GM10266 (cell line): Measurements from ENCODE around the gene SMAD2.

Experiments used
- DNase-seq: peaks from one replicate; pipeline ENCODE4 v3.0.0; 2012; ENCODE audit errors: extremely low spot score
- TF ChIP-seq, protein P1 (sequence below): IDR thresholded peaks from 2 replicates; pipeline ENCODE4 v1.5.1; 2012; ENCODE audit warnings: mild to moderate bottlenecking, low read depth; ENCODE audit not compliant: control insufficient read depth, insufficient read depth; ENCODE audit errors: missing control alignments

Gene SMAD2

DNA sequence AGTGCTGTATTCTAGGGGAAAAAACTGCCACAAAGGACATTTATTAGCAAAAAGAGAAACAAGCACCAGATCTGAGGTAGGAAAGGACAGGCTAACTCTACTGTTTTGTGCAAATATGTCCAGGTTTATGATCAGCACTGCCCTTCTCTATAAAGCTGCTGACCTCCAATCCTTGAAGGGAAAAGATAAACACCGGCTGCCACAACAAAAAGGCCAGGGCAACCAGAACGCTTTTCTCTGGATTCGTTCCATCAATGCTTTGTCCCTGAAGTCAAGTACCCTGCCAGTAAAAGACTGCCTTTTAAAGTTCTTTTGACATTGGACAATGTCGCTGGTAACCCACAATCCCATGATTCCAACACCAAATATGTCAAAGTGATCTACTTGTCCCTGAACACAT lies 21.0 kb downstream of the SMAD2 start:
- no peak for DNase-seq
- TF ChIP-seq, protein P1, sequence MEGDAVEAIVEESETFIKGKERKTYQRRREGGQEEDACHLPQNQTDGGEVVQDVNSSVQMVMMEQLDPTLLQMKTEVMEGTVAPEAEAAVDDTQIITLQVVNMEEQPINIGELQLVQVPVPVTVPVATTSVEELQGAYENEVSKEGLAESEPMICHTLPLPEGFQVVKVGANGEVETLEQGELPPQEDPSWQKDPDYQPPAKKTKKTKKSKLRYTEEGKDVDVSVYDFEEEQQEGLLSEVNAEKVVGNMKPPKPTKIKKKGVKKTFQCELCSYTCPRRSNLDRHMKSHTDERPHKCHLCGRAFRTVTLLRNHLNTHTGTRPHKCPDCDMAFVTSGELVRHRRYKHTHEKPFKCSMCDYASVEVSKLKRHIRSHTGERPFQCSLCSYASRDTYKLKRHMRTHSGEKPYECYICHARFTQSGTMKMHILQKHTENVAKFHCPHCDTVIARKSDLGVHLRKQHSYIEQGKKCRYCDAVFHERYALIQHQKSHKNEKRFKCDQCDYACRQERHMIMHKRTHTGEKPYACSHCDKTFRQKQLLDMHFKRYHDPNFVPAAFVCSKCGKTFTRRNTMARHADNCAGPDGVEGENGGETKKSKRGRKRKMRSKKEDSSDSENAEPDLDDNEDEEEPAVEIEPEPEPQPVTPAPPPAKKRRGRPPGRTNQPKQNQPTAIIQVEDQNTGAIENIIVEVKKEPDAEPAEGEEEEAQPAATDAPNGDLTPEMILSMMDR, result no peak

GRCh38 chr18:47908592-47908991 lies 21.9 kb downstream of the SMAD2 start:
- DNase-seq, result no peak
- TF ChIP-seq, protein P1, result no peak

DNA sequence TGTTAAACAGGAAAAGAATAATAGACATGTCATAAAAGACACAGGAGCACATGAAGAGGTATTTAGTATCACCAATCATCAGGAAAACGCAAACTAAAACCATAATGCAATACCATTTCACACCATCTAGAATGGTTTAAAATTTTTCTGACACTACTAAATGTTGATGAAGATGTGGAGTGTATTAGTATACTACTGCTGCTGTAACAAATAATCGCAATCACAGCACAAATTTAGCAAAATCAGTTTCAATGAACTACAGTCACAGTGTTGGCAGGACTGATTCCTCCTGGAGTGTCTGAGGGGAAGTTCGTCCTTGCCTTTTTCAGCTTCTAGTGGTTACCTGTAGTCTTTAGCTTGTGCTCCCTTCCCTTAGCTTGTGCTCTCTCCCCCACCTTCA lies 24.1 kb downstream of the SMAD2 start:
- TF ChIP-seq, protein P1, result no peak
- DNase-seq, result no peak

GRCh38 chr18:47903809-47904208 lies 26.6 kb downstream of the SMAD2 start:
- no peak for DNase-seq
- TF ChIP-seq, protein P1, result no peak

DNA sequence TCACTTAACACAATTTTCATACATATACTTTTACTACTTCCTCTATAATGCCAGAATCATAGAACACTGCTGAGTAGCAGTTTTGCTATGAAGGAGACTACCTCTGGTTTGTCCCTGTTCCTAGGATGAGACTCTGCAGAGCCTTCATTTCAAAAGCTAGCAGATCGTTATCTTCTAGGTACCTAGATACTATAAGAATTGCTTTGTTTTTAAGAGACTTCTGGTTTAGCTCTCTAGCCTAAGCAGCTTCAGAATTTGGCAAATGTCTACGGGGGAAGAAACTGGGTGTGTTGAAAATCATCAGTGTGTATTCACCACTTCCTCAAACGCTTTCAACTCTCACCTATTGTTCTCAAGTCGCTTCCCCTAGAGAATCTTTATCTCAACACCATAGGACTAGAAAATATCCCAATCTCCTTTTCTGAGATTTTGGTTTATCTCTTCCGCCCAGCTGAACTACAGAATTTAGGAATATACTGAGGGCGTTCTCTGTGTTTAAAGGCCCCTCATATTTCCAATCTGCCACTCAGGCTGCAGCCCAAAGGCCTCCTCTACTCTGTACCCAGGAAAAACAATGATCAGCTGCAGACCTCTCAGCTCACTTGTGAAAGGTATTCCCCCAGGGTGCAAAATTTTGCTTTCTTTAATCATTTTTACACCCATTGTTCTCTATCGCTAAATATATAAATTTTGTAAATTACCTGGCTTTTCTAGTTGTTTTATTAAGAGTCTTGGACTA lies 28.7 kb downstream of the SMAD2 start:
- peak; percentile 17 for DNase-seq
- TF ChIP-seq, protein P1, result no peak

- TF ChIP-seq, protein P1, result no peak
- DNase-seq, result no peak
Observed at GRCh38 chr18:47899107-47899840, 31.2 kb downstream of the SMAD2 start.

DNA sequence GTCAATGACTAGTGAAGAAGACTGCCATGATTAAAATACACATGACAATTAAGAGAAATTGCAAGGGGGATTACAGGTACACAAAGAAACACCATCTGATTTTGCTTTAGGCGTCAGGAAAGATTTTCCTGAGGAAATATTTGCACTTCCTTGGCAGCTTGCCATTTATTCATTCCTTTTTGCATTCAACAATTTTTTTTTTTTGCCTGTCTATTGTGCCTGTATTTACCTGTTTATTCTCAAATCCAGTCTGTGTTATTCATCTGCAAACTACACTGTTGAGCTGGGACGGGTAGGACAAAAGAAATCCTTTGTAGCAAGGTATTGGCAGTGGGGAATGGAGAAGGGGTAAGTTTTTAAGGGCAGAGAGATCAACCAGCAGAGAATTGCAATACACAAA lies 31.8 kb downstream of the SMAD2 start:
- no peak for DNase-seq
- TF ChIP-seq, protein P1, result no peak
